D721Med (cell line): ENCODE results near the gene NRXN3.

ENCODE experiments used
- DNase-seq: peaks from one replicate; pipeline ENCODE4 v3.0.0; 2011; ENCODE audit warnings: low spot score; ENCODE audit not compliant: insufficient read length
- FAIRE-seq: peaks from 2 replicates; lab custom pipeline; 2011; peaks lifted over from hg19 to GRCh38; lab: Jason Lieb, UNC
- TF ChIP-seq, protein P1 (sequence below): IDR thresholded peaks from 2 replicates; pipeline ENCODE4 v1.5.1; 2012; ENCODE audit warnings: mild to moderate bottlenecking, control low read depth; ENCODE audit not compliant: insufficient read depth; ENCODE audit errors: missing control alignments

Gene NRXN3

DNA sequence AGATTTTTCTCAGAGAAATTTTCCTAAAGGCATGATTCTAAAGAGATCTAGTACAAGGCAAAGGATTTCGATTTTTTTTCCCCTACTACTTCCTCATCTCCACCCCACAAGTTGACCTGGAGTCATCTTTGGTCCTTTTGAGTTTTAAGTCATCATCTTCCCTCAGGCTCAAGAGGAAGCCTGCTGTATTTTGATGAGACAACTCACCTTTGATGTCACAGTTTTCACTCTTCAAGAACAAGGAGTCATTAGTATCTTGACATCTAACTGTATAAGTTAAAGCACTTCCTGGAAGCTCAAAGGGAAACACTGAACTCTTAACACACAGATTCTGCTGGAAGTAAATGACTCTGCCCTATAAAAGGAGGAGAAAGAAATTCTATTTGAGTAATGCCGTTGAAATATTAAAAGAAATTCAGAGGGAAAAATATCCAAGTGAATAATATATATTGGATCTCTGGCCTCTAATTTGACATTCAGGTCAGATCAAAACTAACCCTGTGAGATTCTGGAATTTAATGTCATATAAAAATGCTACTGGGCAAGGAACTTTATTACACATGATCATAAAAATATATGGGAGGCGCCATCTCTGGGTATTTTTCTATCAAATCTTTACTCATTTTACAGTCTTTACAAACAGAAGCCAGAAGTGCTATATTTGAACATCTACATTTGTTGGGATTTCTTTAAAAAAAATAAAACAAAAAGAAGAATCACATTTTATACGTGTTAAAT, 435.0 kb downstream of the NRXN3 start:
- TF ChIP-seq, protein P1, sequence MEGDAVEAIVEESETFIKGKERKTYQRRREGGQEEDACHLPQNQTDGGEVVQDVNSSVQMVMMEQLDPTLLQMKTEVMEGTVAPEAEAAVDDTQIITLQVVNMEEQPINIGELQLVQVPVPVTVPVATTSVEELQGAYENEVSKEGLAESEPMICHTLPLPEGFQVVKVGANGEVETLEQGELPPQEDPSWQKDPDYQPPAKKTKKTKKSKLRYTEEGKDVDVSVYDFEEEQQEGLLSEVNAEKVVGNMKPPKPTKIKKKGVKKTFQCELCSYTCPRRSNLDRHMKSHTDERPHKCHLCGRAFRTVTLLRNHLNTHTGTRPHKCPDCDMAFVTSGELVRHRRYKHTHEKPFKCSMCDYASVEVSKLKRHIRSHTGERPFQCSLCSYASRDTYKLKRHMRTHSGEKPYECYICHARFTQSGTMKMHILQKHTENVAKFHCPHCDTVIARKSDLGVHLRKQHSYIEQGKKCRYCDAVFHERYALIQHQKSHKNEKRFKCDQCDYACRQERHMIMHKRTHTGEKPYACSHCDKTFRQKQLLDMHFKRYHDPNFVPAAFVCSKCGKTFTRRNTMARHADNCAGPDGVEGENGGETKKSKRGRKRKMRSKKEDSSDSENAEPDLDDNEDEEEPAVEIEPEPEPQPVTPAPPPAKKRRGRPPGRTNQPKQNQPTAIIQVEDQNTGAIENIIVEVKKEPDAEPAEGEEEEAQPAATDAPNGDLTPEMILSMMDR: no peak
- FAIRE-seq (no peak), DNase-seq (no peak)

DNA sequence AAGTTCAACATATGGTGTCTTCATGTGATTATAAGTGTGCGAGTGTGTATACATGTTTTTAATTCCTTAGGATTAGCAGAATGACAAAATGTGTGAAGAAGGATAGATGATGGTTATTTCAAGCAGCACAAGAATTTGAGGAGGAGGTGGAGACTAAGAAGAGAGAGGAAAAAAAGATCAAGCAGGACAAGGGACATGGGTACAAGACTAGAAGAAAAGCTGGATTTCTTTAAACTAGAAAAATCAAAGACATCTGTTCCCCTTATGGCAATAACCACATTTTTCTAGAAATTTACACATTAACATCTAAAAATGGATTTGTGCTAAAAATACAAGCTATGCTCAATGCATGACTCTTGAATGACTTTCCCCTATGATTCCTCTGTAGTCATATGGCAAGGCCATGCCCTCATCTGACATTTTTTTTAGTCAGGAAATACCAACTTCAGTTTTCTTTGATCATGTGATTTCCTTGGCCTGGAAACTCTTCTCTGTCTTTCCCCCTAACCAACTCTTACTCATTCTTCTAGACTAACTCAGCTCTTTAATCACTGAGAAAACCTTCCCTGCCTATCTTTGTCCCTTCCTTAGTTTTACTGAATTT, 435.8 kb downstream of the NRXN3 start:
- DNase-seq (no peak), FAIRE-seq (no peak)
- TF ChIP-seq, protein P1: no peak

DNA sequence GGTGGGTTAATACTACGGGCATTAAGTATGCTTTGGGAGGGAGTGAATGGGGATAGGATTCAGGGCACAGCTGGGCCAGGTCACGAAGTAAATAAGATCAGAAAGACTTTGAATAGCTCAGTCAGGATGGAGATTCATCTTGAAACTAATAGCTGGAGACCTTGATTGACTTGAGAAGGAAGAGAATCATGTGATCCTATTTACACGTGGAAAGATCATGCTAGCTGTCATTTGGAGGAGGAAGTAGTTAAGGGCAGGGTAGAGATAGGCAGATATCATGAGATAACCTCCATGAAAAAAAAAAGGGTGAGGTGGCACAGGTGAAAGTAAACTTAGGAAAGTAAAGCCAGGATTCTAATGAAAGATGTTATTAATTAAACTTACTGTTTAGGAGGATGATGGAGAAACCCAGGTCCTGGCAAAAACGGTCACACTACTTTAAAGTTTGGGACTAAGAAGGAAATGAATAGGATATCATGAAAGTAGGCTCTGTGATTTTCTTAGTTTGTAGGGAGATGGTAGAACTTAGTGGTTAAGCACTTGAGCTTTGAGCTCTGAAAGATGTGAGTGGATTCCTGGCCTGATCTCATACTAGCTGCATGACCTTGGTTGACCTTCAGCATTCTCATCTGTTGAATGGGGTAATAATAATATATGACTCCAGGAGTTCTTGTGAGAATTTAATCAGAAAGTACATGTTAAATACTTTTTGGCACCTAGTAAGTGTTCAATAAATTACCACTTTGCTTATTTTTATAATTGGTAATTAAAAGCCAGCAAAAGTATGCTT, 439.0 kb downstream of the NRXN3 start:
- FAIRE-seq (no peak), DNase-seq (no peak)
- TF ChIP-seq, protein P1: no peak

DNA sequence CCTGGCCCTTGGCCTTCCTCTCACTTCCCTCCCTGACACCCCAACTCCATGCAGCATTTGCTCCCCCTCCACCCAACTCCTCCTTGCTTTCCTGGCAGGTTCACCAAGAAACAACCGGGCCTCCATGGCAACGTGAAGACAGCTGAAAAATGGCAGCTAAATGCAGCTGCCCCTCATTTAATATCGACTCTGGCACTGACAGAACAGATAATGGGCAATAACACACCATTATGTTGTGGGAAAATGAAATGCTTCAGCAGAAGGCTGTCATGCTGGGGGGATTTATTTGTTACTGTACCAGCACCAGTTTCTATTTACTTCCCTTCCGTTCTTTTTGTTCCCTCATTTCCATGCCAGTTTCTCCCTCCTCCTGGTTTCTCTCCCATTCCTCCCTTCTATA, 440.8 kb downstream of the NRXN3 start:
- DNase-seq (no peak), FAIRE-seq (no peak)
- TF ChIP-seq, protein P1: no peak

DNA sequence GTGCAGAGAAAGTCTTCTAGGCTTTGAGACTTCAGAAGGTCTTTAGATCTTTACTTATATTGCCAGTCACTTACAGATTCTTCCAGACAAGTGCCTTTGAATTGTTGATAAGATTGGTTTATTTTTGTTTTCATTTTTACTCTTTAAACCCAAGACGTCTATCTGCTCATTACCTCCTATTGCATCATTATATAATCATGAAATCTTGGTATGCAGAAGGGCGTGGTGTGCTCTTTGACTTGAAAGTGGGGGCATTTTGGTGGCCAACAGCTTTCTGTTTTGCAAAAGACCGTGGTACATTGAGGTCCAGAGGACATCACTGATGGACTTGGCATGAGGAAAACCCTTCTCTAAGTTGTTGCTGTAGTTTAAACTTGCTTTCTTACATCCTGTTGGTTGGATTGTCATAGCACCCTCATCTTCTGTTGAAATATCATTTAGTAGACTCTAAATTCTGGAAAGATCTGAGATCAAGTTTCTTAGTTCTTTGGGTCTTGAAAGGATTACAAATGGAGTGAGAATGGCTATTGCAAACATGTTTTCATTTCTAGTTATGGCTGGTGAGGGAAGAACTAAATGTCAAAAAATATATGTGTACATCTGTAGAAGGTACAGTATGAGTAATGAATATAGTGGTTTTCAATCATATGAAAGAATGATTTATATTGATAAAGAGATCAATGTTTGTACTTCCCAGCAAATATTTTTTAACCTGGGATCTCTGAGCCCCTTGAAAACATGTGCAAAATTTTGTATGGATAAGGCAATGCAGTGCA, 441.8 kb downstream of the NRXN3 start:
- DNase-seq (no peak), FAIRE-seq (no peak)
- TF ChIP-seq, protein P1: no peak

- FAIRE-seq: no peak
- DNase-seq: no peak
- TF ChIP-seq, protein P1: no peak
Measured at GRCh38 chr14:78612666-78613065, 442.5 kb downstream of the NRXN3 start.
